Uterus (tissue), 4 donors: ENCODE measurements around the gene RAD51B. TPM values are rescaled to one million over a fixed set of nuclear protein-coding genes. Genes with fewer than 3 reads are reported as not detected.

Experiments used
- DNase-seq, 2 donors: peaks; one replicate each; pipeline ENCODE4 v3.0.0-alpha.2; 2019 to 2020
- H3K27ac ChIP-seq, 2 donors: fragments of 200-600 bp; sonication (generic); 1 replicate in 1 of 2; 2 replicates in 1 of 2; pipeline ENCODE4 v1.5.1; 2016 to 2018
- H3K27me3 ChIP-seq, 2 donors: fragments of 200-600 bp; sonication (generic); one replicate each; pipeline ENCODE4 v1.5.1; 2018 to 2019; ENCODE audit warnings: control low read depth in 1 of 2
- H3K36me3 ChIP-seq, 2 donors: fragments of 200-600 bp; sonication (generic); one replicate each; pipeline ENCODE4 v1.5.1; 2019; ENCODE audit warnings: control low read depth in 1 of 2
- H3K4me1 ChIP-seq, 2 donors: fragments of 200-600 bp; sonication (generic); one replicate each; pipeline ENCODE4 v1.5.1; 2018 to 2019; ENCODE audit warnings: control low read depth in 1 of 2
- H3K4me3 ChIP-seq, 2 donors: fragments of 200-600 bp; sonication (generic); 1 replicate in 1 of 2; 2 replicates in 1 of 2; pipeline ENCODE4 v1.5.1; 2018 to 2019; ENCODE audit warnings: mild to moderate bottlenecking in 1 of 2
- H3K9me3 ChIP-seq, 2 donors: fragments of 200-600 bp; sonication (generic); one replicate each; pipeline ENCODE4 v1.5.1; 2019; ENCODE audit warnings: control low read depth in 1 of 2
- CTCF ChIP-seq, 4 experiments: fragments of 200-600 bp in 2 of 4; fragments of 450-650 bp in 2 of 4; sonication (generic) in 2 of 4; IDR thresholded peaks; one replicate each; pipeline ENCODE4 v1.5.1; 2016 to 2019; ENCODE audit warnings: antibody characterized with exemption in 4 of 4, mild to moderate bottlenecking in 2 of 4, moderate library complexity in 1 of 4
- POLR2A ChIP-seq, 2 donors: fragments of 450-650 bp; IDR thresholded peaks; one replicate each; pipeline ENCODE4 v1.6.1; 2016; ENCODE audit warnings: antibody characterized with exemption in 2 of 2, mild to moderate bottlenecking in 1 of 2, moderate library complexity in 1 of 2
- intact Hi-C: fragments of 100-400 bp; cut with DNase I; formaldehyde crosslinking; loops from one replicate; pipeline ENCODE4 v1.15.1; 2023; ENCODE audit warnings: low total_unique reads
- total RNA-seq, 4 donors: library from RNA; depleted of rRNA in 3 of 4; stranded (reverse); fragments of >200 nt in 3 of 4; gene quantifications; one replicate each; pipeline versions ENCODE4 v1.1.0 to v1.2.4, GENCODE V29; 2014 to 2023
- donor health status: DM: yes; HTN: yes; CAD: no.

RAD51B gene
- total RNA-seq, 4 donors from 2014 or later: 29.5 to 100.0 (median 70.3) TPM

GRCh38 chr14:68666899-68667298 lies 847.3 kb downstream of the RAD51B start:
- H3K36me3 ChIP-seq: no peaks in the 10 kb centered on the region
- H3K27ac ChIP-seq: peak overlapping the region; percentile 88 to 94
- TF ChIP-seq CTCF (IDR thresholded peaks at IDR 0.05) (no peak), POLR2A (IDR thresholded peaks at IDR 0.05) (no peak)
- H3K9me3 ChIP-seq: no peaks in the 10 kb centered on the region
- intact Hi-C loops: no loop called here
- no peaks in the 10 kb centered on the region for H3K27me3 ChIP-seq
- no peak overlapping the region for H3K4me3 ChIP-seq
- DNase-seq: no peak
- peaks cover 12 to 28% of the 10 kb centered on the region in 2 donors for H3K4me1 ChIP-seq

GRCh38 chr14:68667313-68667791 lies 847.8 kb downstream of the RAD51B start:
- intact Hi-C loops: no loop called here
- peak in 1 of 2 donors; percentile 55 for DNase-seq
- Histone ChIP-seq H3K9me3 (no peaks in the 10 kb centered on the region), H3K27ac (peak overlapping the region; percentile 88 to 94), H3K4me3 (no peak overlapping the region), H3K27me3 (no peaks in the 10 kb centered on the region), H3K36me3 (no peaks in the 10 kb centered on the region), H3K4me1 (peaks cover 12 to 32% of the 10 kb centered on the region in 2 donors)
- TF ChIP-seq POLR2A (IDR thresholded peaks at IDR 0.05): no peak
- no peak for TF ChIP-seq CTCF (IDR thresholded peaks at IDR 0.05)

- no peaks in the 10 kb centered on the region for H3K9me3 ChIP-seq
- H3K4me1 ChIP-seq: peaks cover 12 to 39% of the 10 kb centered on the region in 2 donors
- TF ChIP-seq POLR2A (IDR thresholded peaks at IDR 0.05) (no peak), CTCF (IDR thresholded peaks at IDR 0.05) (no peak)
- DNase-seq: peak in 1 of 2 donors; percentile 27
- H3K36me3 ChIP-seq: no peaks in the 10 kb centered on the region
- H3K27me3 ChIP-seq: no peaks in the 10 kb centered on the region
- intact Hi-C loops: no loop called here
- no peak overlapping the region for H3K4me3 ChIP-seq
- H3K27ac ChIP-seq: peak overlapping the region; percentile 88 to 94
Observed at GRCh38 chr14:68668028-68668427, 848.4 kb downstream of the RAD51B start.

GRCh38 chr14:68668531-68668930 lies 849.0 kb downstream of the RAD51B start:
- intact Hi-C loops: no loop called here
- H3K27me3 ChIP-seq: no peaks in the 10 kb centered on the region
- TF ChIP-seq POLR2A (IDR thresholded peaks at IDR 0.05) (no peak), CTCF (IDR thresholded peaks at IDR 0.05) (no peak)
- H3K9me3 ChIP-seq: no peaks in the 10 kb centered on the region
- H3K4me1 ChIP-seq: peaks cover 12 to 41% of the 10 kb centered on the region in 2 donors
- peak in 1 of 2 donors; percentile 16 for DNase-seq
- H3K4me3 ChIP-seq: no peak overlapping the region
- peak overlapping the region; percentile 88 to 94 for H3K27ac ChIP-seq
- H3K36me3 ChIP-seq: no peaks in the 10 kb centered on the region

GRCh38 chr14:68669111-68669511 lies 849.5 kb downstream of the RAD51B start:
- H3K4me3 ChIP-seq: no peak overlapping the region
- H3K27me3 ChIP-seq: no peaks in the 10 kb centered on the region
- TF ChIP-seq POLR2A (IDR thresholded peaks at IDR 0.05) (no peak), CTCF (IDR thresholded peaks at IDR 0.05) (no peak)
- no peak for DNase-seq
- H3K9me3 ChIP-seq: no peaks in the 10 kb centered on the region
- H3K27ac ChIP-seq: peak overlapping the region; percentile 88 to 94
- intact Hi-C loops: no loop called here
- no peaks in the 10 kb centered on the region for H3K36me3 ChIP-seq
- peaks cover 12 to 38% of the 10 kb centered on the region in 2 donors for H3K4me1 ChIP-seq
